OCI-LY1 (cell line): Measurements from ENCODE around the gene PRRG2.

Experiments used
- H2AFZ ChIP-seq: fragments of 200-600 bp; sonication (generic), shearing (Covaris generic); 2 replicates; pipeline ENCODE4 v1.6.0; 2014; ENCODE audit warnings: antibody characterized with exemption, mild to moderate bottlenecking, low read length
- H3F3A ChIP-seq: fragments of 200-600 bp; sonication (generic), shearing (Covaris generic); 2 replicates; pipeline ENCODE4 v1.6.0; 2014; ENCODE audit warnings: mild to moderate bottlenecking, antibody characterized with exemption, low read length, moderate library complexity; ENCODE audit not compliant: insufficient read depth
- H3K27ac ChIP-seq: fragments of 200-600 bp; sonication (generic); 2 replicates; pipeline ENCODE4 v1.5.1; 2014; ENCODE audit warnings: low read length, mixed run types, mild to moderate bottlenecking, low read depth; ENCODE audit not compliant: poor library complexity, severe bottlenecking
- H3K27me3 ChIP-seq: fragments of 200-600 bp; sonication (generic); 2 replicates; pipeline ENCODE4 v1.6.0; 2014; ENCODE audit warnings: antibody characterized with exemption, mild to moderate bottlenecking, low read length, moderate library complexity; ENCODE audit not compliant: insufficient read depth
- H3K36me3 ChIP-seq: fragments of 200-600 bp; sonication (generic); 2 replicates; pipeline ENCODE4 v1.6.1; 2014; ENCODE audit warnings: mild to moderate bottlenecking, antibody characterized with exemption, low read length, moderate library complexity, mixed read lengths; ENCODE audit not compliant: insufficient read depth
- H3K4me1 ChIP-seq: fragments of 200-600 bp; sonication (generic); 2 replicates; pipeline ENCODE4 v1.5.1; 2014; ENCODE audit warnings: mild to moderate bottlenecking, low read length, moderate library complexity; ENCODE audit not compliant: insufficient read depth, severe bottlenecking
- H3K4me2 ChIP-seq: fragments of 200-600 bp; sonication (generic), shearing (Covaris generic); 2 replicates; pipeline ENCODE4 v1.6.1; 2014; ENCODE audit warnings: low read length
- H3K4me3 ChIP-seq: fragments of 200-600 bp; sonication (generic); 2 replicates; pipeline ENCODE4 v1.5.1; 2014; ENCODE audit warnings: low read length, low read depth, mild to moderate bottlenecking, mixed read lengths; ENCODE audit not compliant: poor library complexity, severe bottlenecking
- H3K79me2 ChIP-seq: fragments of 200-600 bp; shearing (Covaris generic); 2 replicates; pipeline ENCODE4 v1.6.1; 2016; ENCODE audit warnings: mixed run types, low read length, mixed read lengths; ENCODE audit not compliant: insufficient read depth
- H3K9ac ChIP-seq: fragments of 200-600 bp; sonication (generic), shearing (Covaris generic); 2 replicates; pipeline ENCODE4 v1.6.1; 2014; ENCODE audit warnings: mild to moderate bottlenecking, low read length, mixed read lengths
- H3K9me2 ChIP-seq: fragments of 200-600 bp; sonication (generic), shearing (Covaris generic); 2 replicates; pipeline ENCODE4 v1.6.1; 2014; ENCODE audit warnings: low read depth, mild to moderate bottlenecking, low read length, mixed read lengths
- H3K9me3 ChIP-seq: fragments of 200-600 bp; shearing (Covaris generic); 2 replicates; pipeline ENCODE4 v1.6.1; 2014; ENCODE audit warnings: low read length, mixed read lengths
- H4K20me1 ChIP-seq: fragments of 200-600 bp; sonication (generic), shearing (Covaris generic); 2 replicates; pipeline ENCODE4 v1.6.0; 2016; ENCODE audit warnings: mild to moderate bottlenecking, low read length; ENCODE audit not compliant: insufficient read depth
- EZH2 ChIP-seq: fragments of 200-600 bp; sonication (generic), shearing (Covaris generic); IDR thresholded peaks from 2 replicates; pipeline ENCODE4 v1.8.0; 2017; ENCODE audit warnings: borderline replicate concordance, mixed run types, mild to moderate bottlenecking, antibody characterized with exemption, low read length, moderate library complexity, mixed read lengths
- TF ChIP-seq, protein P1 (sequence below): fragments of 200-600 bp; sonication (generic), shearing (Covaris generic); IDR thresholded peaks from 2 replicates; pipeline ENCODE4 v1.5.1; 2017; ENCODE audit warnings: mild to moderate bottlenecking, antibody characterized with exemption, low read length, moderate library complexity, mixed read lengths

The PRRG2 gene

DNA sequence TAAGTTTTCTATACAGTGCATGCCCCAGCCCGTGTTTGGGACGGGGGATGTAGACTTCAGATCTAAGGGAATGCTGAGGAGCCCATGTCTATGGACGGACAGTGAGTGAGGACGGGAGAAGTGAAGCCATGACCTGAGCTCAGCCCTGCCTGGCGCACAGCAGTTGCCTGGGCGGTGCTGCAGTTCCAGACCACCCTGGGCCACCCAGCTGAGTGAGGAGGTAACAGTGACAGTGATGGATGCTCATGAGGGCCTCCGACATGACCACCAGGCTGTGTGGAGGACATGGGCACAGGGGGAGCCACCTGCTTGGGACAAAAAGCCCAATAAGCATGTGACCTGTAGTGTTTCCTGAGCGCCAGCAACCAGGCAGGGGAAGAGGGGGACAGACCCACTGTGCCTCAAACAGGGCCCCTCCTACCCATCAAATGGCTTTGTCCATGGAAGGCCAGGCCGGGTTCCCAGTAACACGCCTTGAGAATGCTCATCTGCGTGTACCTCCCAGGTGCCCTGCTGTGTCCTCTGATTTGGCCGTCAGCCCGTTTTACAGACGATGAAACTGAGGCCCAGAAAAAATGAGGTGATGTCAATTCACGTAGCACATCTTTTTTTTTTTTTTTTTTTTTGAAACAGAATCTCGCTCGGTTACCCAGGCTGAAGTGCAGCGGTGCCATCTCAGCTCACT, 23.3 kb upstream of the PRRG2 start:
- Histone ChIP-seq H3K79me2 (no peaks in the 10 kb centered on the region), H3K4me3 (no peak overlapping the region), H3K27ac (no peak overlapping the region), H3K9me3 (no peaks in the 10 kb centered on the region), H3K9me2 (no peaks in the 10 kb centered on the region), H3F3A (no peaks in the 10 kb centered on the region), H4K20me1 (no peaks in the 10 kb centered on the region), H3K9ac (no peak overlapping the region), H3K4me1 (peaks cover 6% of the 10 kb centered on the region), H2AFZ (no peak overlapping the region), H3K27me3 (no peaks in the 10 kb centered on the region), H3K36me3 (peaks cover 37% of the 10 kb centered on the region), H3K4me2 (no peak overlapping the region)
- TF ChIP-seq, protein P1, sequence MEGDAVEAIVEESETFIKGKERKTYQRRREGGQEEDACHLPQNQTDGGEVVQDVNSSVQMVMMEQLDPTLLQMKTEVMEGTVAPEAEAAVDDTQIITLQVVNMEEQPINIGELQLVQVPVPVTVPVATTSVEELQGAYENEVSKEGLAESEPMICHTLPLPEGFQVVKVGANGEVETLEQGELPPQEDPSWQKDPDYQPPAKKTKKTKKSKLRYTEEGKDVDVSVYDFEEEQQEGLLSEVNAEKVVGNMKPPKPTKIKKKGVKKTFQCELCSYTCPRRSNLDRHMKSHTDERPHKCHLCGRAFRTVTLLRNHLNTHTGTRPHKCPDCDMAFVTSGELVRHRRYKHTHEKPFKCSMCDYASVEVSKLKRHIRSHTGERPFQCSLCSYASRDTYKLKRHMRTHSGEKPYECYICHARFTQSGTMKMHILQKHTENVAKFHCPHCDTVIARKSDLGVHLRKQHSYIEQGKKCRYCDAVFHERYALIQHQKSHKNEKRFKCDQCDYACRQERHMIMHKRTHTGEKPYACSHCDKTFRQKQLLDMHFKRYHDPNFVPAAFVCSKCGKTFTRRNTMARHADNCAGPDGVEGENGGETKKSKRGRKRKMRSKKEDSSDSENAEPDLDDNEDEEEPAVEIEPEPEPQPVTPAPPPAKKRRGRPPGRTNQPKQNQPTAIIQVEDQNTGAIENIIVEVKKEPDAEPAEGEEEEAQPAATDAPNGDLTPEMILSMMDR = no peak
- no peak for TF ChIP-seq EZH2

DNA sequence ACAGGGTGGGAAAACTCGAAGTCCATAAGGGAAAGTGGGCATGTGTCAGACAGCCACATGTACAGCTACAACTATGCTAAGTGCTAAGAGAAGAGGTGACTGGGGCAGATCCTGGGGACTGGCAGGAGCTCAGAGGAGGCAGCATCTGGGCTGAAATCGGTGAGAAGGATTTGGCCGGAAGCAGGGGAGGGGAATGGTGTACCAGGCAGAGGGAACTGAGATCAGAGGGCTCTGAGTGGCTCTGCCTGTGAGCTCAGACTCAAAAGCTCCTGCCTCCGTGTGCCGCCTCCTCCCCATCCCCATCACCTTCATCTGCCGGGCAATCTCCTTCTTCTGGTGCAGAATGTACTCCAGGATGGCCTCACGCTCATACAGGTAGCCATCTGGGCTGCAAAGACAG, 22.5 kb upstream of the PRRG2 start:
- H2AFZ ChIP-seq = no peak overlapping the region

DNA sequence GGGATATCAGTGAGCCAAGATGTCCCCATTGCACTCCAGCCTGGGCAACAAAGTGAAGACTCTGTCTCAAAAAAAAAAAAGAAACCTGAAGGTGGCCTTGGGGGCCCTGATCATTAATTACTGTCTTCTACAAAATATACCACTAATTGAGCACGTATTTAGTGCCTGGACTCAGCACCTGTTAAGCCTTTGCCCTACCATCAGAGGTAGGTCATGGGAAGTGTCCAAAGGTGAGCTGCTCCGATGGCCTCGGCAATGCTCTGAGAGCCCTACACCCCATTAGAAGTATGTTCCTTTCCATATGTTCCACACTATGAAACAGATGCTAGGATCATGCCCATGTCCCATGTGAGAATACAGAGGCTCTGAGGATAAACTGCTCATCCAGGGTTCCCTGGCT, 21.7 kb upstream of the PRRG2 start:
- Histone ChIP-seq H3K4me3 (no peak overlapping the region), H3K9ac (no peak overlapping the region), H3F3A (no peaks in the 10 kb centered on the region), H3K27me3 (no peaks in the 10 kb centered on the region), H3K27ac (no peak overlapping the region), H2AFZ (no peak overlapping the region), H3K36me3 (peaks cover 35% of the 10 kb centered on the region), H3K9me2 (no peaks in the 10 kb centered on the region), H3K9me3 (no peaks in the 10 kb centered on the region), H3K79me2 (0 out of 2 replicates have a peak, but pooled peaks cover 3% of the 10 kb centered on the region), H4K20me1 (no peaks in the 10 kb centered on the region), H3K4me2 (no peak overlapping the region), H3K4me1 (peaks cover 12% of the 10 kb centered on the region)
- TF ChIP-seq, protein P1 = no peak
- TF ChIP-seq EZH2 = no peak

More for the DNA sequence above, 22.5 kb upstream of the PRRG2 start:
- Histone ChIP-seq H4K20me1 (no peaks in the 10 kb centered on the region), H3K27ac (no peak overlapping the region), H3K4me2 (no peak overlapping the region), H3F3A (no peaks in the 10 kb centered on the region), H3K9ac (no peak overlapping the region), H3K36me3 (peaks cover 37% of the 10 kb centered on the region), H3K9me2 (no peaks in the 10 kb centered on the region), H3K9me3 (no peaks in the 10 kb centered on the region), H3K27me3 (no peaks in the 10 kb centered on the region), H3K4me1 (peaks cover 12% of the 10 kb centered on the region), H3K79me2 (0 out of 2 replicates have a peak, but pooled peaks cover under 1% of the 10 kb centered on the region), H3K4me3 (no peak overlapping the region)
- TF ChIP-seq, protein P1 = no peak
- no peak for TF ChIP-seq EZH2
